Measurements from ENCODE around the gene RAB34. TPM values are rescaled to one million over a fixed set of nuclear protein-coding genes. Genes with fewer than 3 reads are reported as not detected.

Gene RAB34
- 229 TPM for polyA plus RNA-seq (2013, experiment 1 of 2; ENCODE audit: insufficient read length)
- 234 TPM for polyA plus RNA-seq (2013, experiment 2 of 2; ENCODE audit: insufficient read length)

GRCh38 chr17:28717578-28718332, at the start of gene RAB34:
TSS of gene RAB34 (minus strand) at chr17:28717868. CDS start at chr17:28717266, 602 bp downstream.
- DNase-seq: peak; percentile 93

GRCh38 chr17:28765038-28765437, 47.4 kb upstream of the RAB34 start:
- no peak for DNase-seq

- DNase-seq: peak; percentile 72
These were observed 46.2 kb upstream of the RAB34 start for GRCh38 chr17:28763804-28764266.

GRCh38 chr17:28763137-28763799, 45.6 kb upstream of the RAB34 start:
- DNase-seq: no peak

GRCh38 chr17:28760601-28761562, 43.2 kb upstream of the RAB34 start:
- DNase-seq: peak; percentile 28

- no peak for DNase-seq
These were observed 41.7 kb upstream of the RAB34 start for GRCh38 chr17:28759256-28759865.

GRCh38 chr17:28758411-28759121, 40.9 kb upstream of the RAB34 start:
- no peak for DNase-seq

GRCh38 chr17:28756049-28756804, 38.6 kb upstream of the RAB34 start:
- DNase-seq: no peak

GRCh38 chr17:28755486-28755885, 37.8 kb upstream of the RAB34 start:
- no peak for DNase-seq

- DNase-seq: no peak
These were observed 34.1 kb upstream of the RAB34 start for GRCh38 chr17:28751600-28752366.

GRCh38 chr17:28750178-28751047, 32.7 kb upstream of the RAB34 start:
- DNase-seq: peak; percentile 88

- no peak for DNase-seq
These were observed 32.0 kb upstream of the RAB34 start for GRCh38 chr17:28749516-28750177.

- no peak for DNase-seq
These were observed 31.3 kb upstream of the RAB34 start for GRCh38 chr17:28748852-28749515.

- no peak for DNase-seq
These were observed 30.4 kb upstream of the RAB34 start for GRCh38 chr17:28747801-28748750.

- no peak for DNase-seq
These were observed 29.5 kb upstream of the RAB34 start for GRCh38 chr17:28747051-28747691.

- no peak for DNase-seq
These were observed 29.0 kb upstream of the RAB34 start for GRCh38 chr17:28746611-28747050.
